ENCODE measurements around the gene SLC6A18. TPM values are rescaled to one million over a fixed set of nuclear protein-coding genes. Genes with fewer than 3 reads are reported as not detected.
A peak's percentile ranks its signal among the peaks of the same experiment; 100 is the strongest.

SLC6A18 gene
- polyA plus RNA-seq, 6 donors from 2014 or later: not detected

GRCh38 chr5:1218351-1219080, 6.7 kb upstream of the SLC6A18 start:
- no peak overlapping the region for H3K4me3 Mint-ChIP-seq
- H3K27me3 Mint-ChIP-seq: peaks cover 0 to 11% (median 0%) of the 10 kb centered on the region in 3 donors
- peaks cover 0 to 4% (median 0%) of the 10 kb centered on the region in 7 donors for H3K9me3 Mint-ChIP-seq
- no peak for DNase-seq
- peak overlapping the region in 1 of 6 donors; percentile 27 for H3K27ac Mint-ChIP-seq
- no peaks in the 10 kb centered on the region for H3K4me1 Mint-ChIP-seq
- ATAC-seq (ENCODE audit: low read depth in 2 of 2): no peak
- H3K36me3 Mint-ChIP-seq: no peaks in the 10 kb centered on the region

GRCh38 chr5:1219098-1219767, 5.9 kb upstream of the SLC6A18 start:
- no peaks in the 10 kb centered on the region for H3K36me3 Mint-ChIP-seq
- peaks cover 0 to 4% (median 0%) of the 10 kb centered on the region in 7 donors for H3K9me3 Mint-ChIP-seq
- H3K27me3 Mint-ChIP-seq: peaks cover 0 to 11% (median 0%) of the 10 kb centered on the region in 3 donors
- ATAC-seq (ENCODE audit: low read depth in 2 of 2) (no peak), DNase-seq (no peak)
- H3K4me3 Mint-ChIP-seq: no peak overlapping the region
- no peak overlapping the region for H3K27ac Mint-ChIP-seq
- H3K4me1 Mint-ChIP-seq: no peaks in the 10 kb centered on the region

DNA sequence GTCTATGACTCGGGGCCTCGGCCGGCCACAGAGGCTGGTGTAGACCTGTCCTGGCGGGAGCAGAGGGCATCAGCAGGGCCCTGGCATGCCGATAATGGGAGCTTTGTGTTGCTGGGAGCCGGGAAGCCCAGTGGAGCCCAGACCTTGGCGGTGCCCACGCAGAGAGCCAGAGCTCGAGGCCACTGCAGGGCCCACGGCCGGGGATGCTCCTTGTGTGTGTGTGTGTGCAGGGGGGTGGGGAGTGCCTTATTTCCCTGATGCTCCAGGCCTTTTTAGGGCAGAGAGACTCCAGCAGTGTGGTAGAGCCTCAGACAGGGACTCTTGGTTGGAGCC, 5.4 kb upstream of the SLC6A18 start:
- DNase-seq (no peak), ATAC-seq (ENCODE audit: low read depth in 2 of 2) (no peak)
- H3K27me3 Mint-ChIP-seq: peaks cover 0 to 11% (median 0%) of the 10 kb centered on the region in 3 donors
- no peaks in the 10 kb centered on the region for H3K4me1 Mint-ChIP-seq
- H3K27ac Mint-ChIP-seq: no peak overlapping the region
- no peak overlapping the region for H3K4me3 Mint-ChIP-seq
- H3K36me3 Mint-ChIP-seq: no peaks in the 10 kb centered on the region
- peaks cover 0 to 4% (median 0%) of the 10 kb centered on the region in 7 donors for H3K9me3 Mint-ChIP-seq

GRCh38 chr5:1220351-1220750, 4.8 kb upstream of the SLC6A18 start:
- ATAC-seq (ENCODE audit: low read depth in 2 of 2) (no peak), DNase-seq (no peak)
- Mint-ChIP-seq H3K36me3 (no peaks in the 10 kb centered on the region), H3K9me3 (peaks cover 0 to 4% (median 0%) of the 10 kb centered on the region in 7 donors), H3K4me3 (no peak overlapping the region), H3K27ac (peak overlapping the region in 1 of 6 donors; percentile 59), H3K27me3 (peaks cover 0 to 11% (median 0%) of the 10 kb centered on the region in 3 donors), H3K4me1 (no peaks in the 10 kb centered on the region)

GRCh38 chr5:1220831-1221230, 4.3 kb upstream of the SLC6A18 start:
- ATAC-seq (ENCODE audit: low read depth in 2 of 2): no peak
- H3K36me3 Mint-ChIP-seq: no peaks in the 10 kb centered on the region
- DNase-seq: no peak
- no peak overlapping the region for H3K27ac Mint-ChIP-seq
- peaks cover 0 to 2% (median 0%) of the 10 kb centered on the region in 7 donors for H3K9me3 Mint-ChIP-seq
- H3K4me1 Mint-ChIP-seq: no peaks in the 10 kb centered on the region
- H3K27me3 Mint-ChIP-seq: peaks cover 0 to 11% (median 0%) of the 10 kb centered on the region in 3 donors
- no peak overlapping the region for H3K4me3 Mint-ChIP-seq

DNA sequence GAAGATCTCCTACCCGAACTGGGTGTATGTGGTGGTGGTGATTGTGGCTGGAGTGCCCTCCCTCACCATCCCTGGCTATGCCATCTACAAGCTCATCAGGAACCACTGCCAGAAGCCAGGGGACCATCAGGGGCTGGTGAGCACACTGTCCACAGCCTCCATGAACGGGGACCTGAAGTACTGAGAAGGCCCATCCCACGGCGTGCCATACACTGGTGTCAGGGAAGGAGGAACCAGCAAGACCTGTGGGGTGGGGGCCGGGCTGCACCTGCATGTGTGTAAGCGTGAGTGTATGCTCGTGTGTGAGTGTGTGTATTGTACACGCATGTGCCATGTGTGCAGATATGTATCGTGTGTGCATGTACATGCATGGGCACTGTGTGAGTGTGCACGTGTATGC, 3.5 kb upstream of the SLC6A18 start:
- DNase-seq (no peak), ATAC-seq (ENCODE audit: low read depth in 2 of 2) (no peak)
- Mint-ChIP-seq H3K36me3 (no peaks in the 10 kb centered on the region), H3K4me3 (no peak overlapping the region), H3K9me3 (no peaks in the 10 kb centered on the region), H3K27me3 (peaks cover 0 to 11% (median 0%) of the 10 kb centered on the region in 3 donors), H3K4me1 (no peaks in the 10 kb centered on the region), H3K27ac (peak overlapping the region in 1 of 6 donors; percentile 69)

GRCh38 chr5:1222147-1222546, 3.0 kb upstream of the SLC6A18 start:
- peaks cover 0 to 13% (median under 1%) of the 10 kb centered on the region in 3 donors for H3K27me3 Mint-ChIP-seq
- ATAC-seq (ENCODE audit: low read depth in 2 of 2) (no peak), DNase-seq (no peak)
- H3K9me3 Mint-ChIP-seq: no peaks in the 10 kb centered on the region
- H3K36me3 Mint-ChIP-seq: no peaks in the 10 kb centered on the region
- H3K27ac Mint-ChIP-seq: no peak overlapping the region
- no peaks in the 10 kb centered on the region for H3K4me1 Mint-ChIP-seq
- H3K4me3 Mint-ChIP-seq: no peak overlapping the region

GRCh38 chr5:1222621-1223277, 2.4 kb upstream of the SLC6A18 start:
- H3K36me3 Mint-ChIP-seq: no peaks in the 10 kb centered on the region
- DNase-seq (no peak), ATAC-seq (ENCODE audit: low read depth in 2 of 2) (no peak)
- no peak overlapping the region for H3K4me3 Mint-ChIP-seq
- no peak overlapping the region for H3K27ac Mint-ChIP-seq
- H3K9me3 Mint-ChIP-seq: peaks cover 0 to 2% (median 0%) of the 10 kb centered on the region in 7 donors
- H3K4me1 Mint-ChIP-seq: no peaks in the 10 kb centered on the region
- H3K27me3 Mint-ChIP-seq: peaks cover 0 to 18% (median 7%) of the 10 kb centered on the region in 3 donors

- H3K4me1 Mint-ChIP-seq: no peaks in the 10 kb centered on the region
- H3K36me3 Mint-ChIP-seq: no peaks in the 10 kb centered on the region
- no peak overlapping the region for H3K4me3 Mint-ChIP-seq
- no peak for DNase-seq
- peaks cover 0 to 2% (median 0%) of the 10 kb centered on the region in 7 donors for H3K9me3 Mint-ChIP-seq
- no peak overlapping the region for H3K27ac Mint-ChIP-seq
- no peak for ATAC-seq (ENCODE audit: low read depth in 2 of 2)
- H3K27me3 Mint-ChIP-seq: peaks cover 0 to 15% (median 10%) of the 10 kb centered on the region in 3 donors
Observed at GRCh38 chr5:1223278-1223670, 1.9 kb upstream of the SLC6A18 start.

DNA sequence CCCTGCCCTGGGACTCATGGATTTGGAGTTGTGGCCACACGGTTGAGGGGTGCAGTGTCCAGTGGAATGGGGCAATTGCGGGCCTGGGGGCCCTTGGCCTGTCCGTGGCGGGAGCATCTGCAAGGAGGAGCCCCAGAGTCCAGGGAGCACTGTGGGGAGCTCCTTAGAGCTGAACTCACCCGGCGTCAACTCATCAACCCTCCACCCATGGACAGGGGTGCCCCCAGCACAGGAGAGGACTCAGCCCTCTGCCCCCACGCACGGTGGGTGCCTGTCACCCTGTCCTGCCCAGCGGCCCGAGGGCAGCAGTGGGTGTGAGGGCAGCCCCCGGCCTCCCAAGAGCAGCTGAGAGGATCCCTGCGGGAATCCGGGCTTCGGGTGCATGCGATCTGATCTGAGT, 550 bp upstream of the SLC6A18 start:
- Mint-ChIP-seq H3K27ac (no peak overlapping the region), H3K9me3 (peaks cover 0 to 2% (median 0%) of the 10 kb centered on the region in 7 donors), H3K27me3 (peaks cover 9 to 23% (median 10%) of the 10 kb centered on the region in 3 donors), H3K4me3 (no peak overlapping the region), H3K36me3 (peaks cover 0 to 8% of the 10 kb centered on the region in 2 donors), H3K4me1 (peaks cover under 1 to 7% (median 6%) of the 10 kb centered on the region in 3 donors)
- ATAC-seq (ENCODE audit: low read depth in 2 of 2): no peak
- no peak for DNase-seq

DNA sequence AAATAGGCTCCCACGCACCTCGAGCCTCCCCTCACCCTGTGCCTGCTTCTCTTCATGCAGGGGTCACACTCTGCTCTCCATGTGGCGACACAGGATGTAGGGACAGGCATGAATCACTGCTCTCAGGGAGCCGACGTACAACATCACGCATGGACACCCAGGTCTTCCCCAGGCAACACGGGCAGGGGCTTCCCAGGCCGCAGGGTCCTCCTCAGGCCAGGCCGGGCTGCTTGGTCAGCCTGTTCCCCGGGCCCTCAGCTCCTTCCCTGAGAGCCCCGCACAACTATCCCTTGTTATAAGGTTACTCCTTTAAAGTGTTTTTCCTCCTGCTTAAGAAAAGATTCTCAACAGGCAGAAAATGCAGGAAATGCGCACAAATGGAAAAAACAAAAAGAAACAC, 1.1 kb downstream of the SLC6A18 start:
- H3K9me3 Mint-ChIP-seq: peaks cover 0 to 2% (median 0%) of the 10 kb centered on the region in 7 donors
- peaks cover 0 to 8% of the 10 kb centered on the region in 2 donors for H3K36me3 Mint-ChIP-seq
- no peak overlapping the region for H3K4me3 Mint-ChIP-seq
- ATAC-seq (ENCODE audit: low read depth in 2 of 2): no peak
- H3K27ac Mint-ChIP-seq: no peak overlapping the region
- H3K27me3 Mint-ChIP-seq: peaks cover 10 to 32% (median 20%) of the 10 kb centered on the region in 3 donors
- no peak for DNase-seq
- peaks cover 4 to 9% (median 6%) of the 10 kb centered on the region in 3 donors for H3K4me1 Mint-ChIP-seq

GRCh38 chr5:1226839-1227581, 1.8 kb downstream of the SLC6A18 start:
- no peak for ATAC-seq (ENCODE audit: low read depth in 2 of 2)
- Mint-ChIP-seq H3K9me3 (peaks cover 0 to 2% (median 0%) of the 10 kb centered on the region in 7 donors), H3K4me1 (peaks cover 4 to 9% (median 6%) of the 10 kb centered on the region in 3 donors), H3K4me3 (peak overlapping the region in 1 of 8 donors; percentile 57), H3K36me3 (peaks cover 0 to 8% of the 10 kb centered on the region in 2 donors), H3K27ac (peak overlapping the region in 1 of 6 donors; percentile 0), H3K27me3 (peaks cover 10 to 32% (median 20%) of the 10 kb centered on the region in 3 donors)
- no peak for DNase-seq

DNA sequence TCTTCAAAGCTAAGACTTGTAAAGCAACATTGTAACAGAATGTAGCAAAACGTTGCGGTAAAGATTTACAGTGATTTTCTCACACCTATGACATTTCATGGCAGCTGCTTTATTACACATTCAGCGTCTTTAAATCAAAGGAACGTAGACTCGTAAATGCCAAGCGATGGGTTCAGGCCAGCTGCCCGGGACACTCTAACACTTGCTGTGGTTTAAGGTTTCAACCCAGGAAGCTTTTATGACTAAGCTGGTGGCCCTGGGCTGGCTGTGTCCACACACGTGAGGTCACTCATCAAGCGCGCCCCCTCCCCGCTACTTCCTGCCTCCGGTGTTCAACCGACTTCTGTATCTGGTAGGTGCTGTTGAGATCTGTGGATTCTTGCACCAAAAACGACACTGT, 2.5 kb downstream of the SLC6A18 start:
- H3K4me1 Mint-ChIP-seq: peaks cover 4 to 9% (median 6%) of the 10 kb centered on the region in 3 donors
- DNase-seq (no peak), ATAC-seq (ENCODE audit: low read depth in 2 of 2) (no peak)
- H3K36me3 Mint-ChIP-seq: peaks cover 0 to 8% of the 10 kb centered on the region in 2 donors
- H3K4me3 Mint-ChIP-seq: no peak overlapping the region
- peaks cover 0 to 2% (median 0%) of the 10 kb centered on the region in 7 donors for H3K9me3 Mint-ChIP-seq
- H3K27ac Mint-ChIP-seq: peak overlapping the region in 1 of 6 donors; percentile 0
- H3K27me3 Mint-ChIP-seq: peaks cover 10 to 32% (median 20%) of the 10 kb centered on the region in 3 donors
